22Rv1 (cell line): ENCODE data around the gene SLC30A10.
"Not testable (repeated sequence)": the region's sequence is repeated elsewhere in the genome, so short reads cannot be mapped to it uniquely, and the experiment has no call there.

ENCODE experiments used
- ZFX ChIP-seq: fragments of 450-650 bp; IDR thresholded peaks from 2 replicates; pipeline ENCODE4 v1.6.1; 2017; ENCODE audit warnings: antibody characterized with exemption, borderline replicate concordance
- TF ChIP-seq, protein P1 (sequence below): fragments of 450-650 bp; IDR thresholded peaks from 2 replicates; pipeline ENCODE4 v1.5.1; 2017; ENCODE audit warnings: mild to moderate bottlenecking

DNA sequence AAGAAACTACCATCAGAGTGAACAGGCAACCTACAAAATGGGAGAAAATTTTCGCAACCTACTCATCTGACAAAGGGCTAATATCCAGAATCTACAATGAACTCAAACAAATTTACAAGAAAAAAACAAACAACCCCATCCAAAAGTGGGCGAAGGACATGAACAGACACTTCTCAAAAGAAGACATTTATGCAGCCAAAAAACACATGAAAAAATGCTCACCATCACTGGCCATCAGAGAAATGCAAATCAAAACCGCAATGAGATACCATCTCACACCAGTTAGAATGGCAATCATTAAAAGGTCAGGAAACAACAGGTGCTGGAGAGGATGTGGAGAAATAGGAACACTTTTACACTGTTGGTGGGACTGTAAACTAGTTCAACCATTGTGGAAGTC lies 59.7 kb downstream of the SLC30A10 start:
- TF ChIP-seq, protein P1, sequence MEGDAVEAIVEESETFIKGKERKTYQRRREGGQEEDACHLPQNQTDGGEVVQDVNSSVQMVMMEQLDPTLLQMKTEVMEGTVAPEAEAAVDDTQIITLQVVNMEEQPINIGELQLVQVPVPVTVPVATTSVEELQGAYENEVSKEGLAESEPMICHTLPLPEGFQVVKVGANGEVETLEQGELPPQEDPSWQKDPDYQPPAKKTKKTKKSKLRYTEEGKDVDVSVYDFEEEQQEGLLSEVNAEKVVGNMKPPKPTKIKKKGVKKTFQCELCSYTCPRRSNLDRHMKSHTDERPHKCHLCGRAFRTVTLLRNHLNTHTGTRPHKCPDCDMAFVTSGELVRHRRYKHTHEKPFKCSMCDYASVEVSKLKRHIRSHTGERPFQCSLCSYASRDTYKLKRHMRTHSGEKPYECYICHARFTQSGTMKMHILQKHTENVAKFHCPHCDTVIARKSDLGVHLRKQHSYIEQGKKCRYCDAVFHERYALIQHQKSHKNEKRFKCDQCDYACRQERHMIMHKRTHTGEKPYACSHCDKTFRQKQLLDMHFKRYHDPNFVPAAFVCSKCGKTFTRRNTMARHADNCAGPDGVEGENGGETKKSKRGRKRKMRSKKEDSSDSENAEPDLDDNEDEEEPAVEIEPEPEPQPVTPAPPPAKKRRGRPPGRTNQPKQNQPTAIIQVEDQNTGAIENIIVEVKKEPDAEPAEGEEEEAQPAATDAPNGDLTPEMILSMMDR, result not testable (repeated sequence)
- TF ChIP-seq ZFX, result not testable (repeated sequence)
